ENCODE results near the gene IMP3. TPM values are rescaled to one million over a fixed set of nuclear protein-coding genes. Genes with fewer than 3 reads are reported as not detected.
A peak's percentile ranks its signal among the peaks of the same experiment; 100 is the strongest.
"Not testable (repeated sequence)": the region's sequence is repeated elsewhere in the genome, so short reads cannot be mapped to it uniquely, and the experiment has no call there.

IMP3 gene
- total RNA-seq, 3 donors from 2014 or later = 47.6 to 54.8 (median 50.4) TPM

DNA sequence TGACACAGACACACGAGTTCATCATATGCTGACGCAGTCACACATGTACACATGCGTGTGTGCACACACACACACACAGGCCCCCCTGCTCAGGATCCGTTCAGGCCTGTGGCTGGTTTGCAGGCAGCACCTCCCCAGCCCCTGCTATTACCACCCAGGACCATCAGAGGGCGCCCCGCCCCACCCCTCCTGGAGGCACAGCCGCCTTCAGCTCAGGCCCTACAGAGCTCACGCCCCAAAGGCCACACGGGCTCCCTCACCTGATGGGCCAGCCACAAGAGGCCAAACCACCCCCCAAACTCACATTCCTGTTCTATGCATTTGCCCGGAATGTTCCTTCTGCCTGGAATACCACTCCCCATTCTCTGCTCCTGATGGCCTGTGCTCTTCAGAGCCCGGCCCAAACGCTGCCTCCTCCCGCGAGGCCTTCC is 46.2 kb upstream of the IMP3 start:
- H3K9me3 ChIP-seq; H3K4me3 ChIP-seq; H3K36me3 ChIP-seq (ENCODE audit: low read depth); intact Hi-C loops (cut with DNase I, micrococcal nuclease); H3K4me1 ChIP-seq (ENCODE audit: low read depth): not testable (repeated sequence)
- ATAC-seq = peak; percentile 89
- TF ChIP-seq, protein P1, sequence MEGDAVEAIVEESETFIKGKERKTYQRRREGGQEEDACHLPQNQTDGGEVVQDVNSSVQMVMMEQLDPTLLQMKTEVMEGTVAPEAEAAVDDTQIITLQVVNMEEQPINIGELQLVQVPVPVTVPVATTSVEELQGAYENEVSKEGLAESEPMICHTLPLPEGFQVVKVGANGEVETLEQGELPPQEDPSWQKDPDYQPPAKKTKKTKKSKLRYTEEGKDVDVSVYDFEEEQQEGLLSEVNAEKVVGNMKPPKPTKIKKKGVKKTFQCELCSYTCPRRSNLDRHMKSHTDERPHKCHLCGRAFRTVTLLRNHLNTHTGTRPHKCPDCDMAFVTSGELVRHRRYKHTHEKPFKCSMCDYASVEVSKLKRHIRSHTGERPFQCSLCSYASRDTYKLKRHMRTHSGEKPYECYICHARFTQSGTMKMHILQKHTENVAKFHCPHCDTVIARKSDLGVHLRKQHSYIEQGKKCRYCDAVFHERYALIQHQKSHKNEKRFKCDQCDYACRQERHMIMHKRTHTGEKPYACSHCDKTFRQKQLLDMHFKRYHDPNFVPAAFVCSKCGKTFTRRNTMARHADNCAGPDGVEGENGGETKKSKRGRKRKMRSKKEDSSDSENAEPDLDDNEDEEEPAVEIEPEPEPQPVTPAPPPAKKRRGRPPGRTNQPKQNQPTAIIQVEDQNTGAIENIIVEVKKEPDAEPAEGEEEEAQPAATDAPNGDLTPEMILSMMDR (IDR thresholded peaks at IDR 0.05) = peak; percentile 81
- DNase-seq = peak; percentile 82 to 90 (median 90)

- intact Hi-C loops (cut with DNase I, micrococcal nuclease) = no loop called here
- no peaks in the 10 kb centered on the region for H3K36me3 ChIP-seq (ENCODE audit: low read depth)
- no peaks in the 10 kb centered on the region for H3K9me3 ChIP-seq
- no peak overlapping the region for H3K4me3 ChIP-seq
- H3K4me1 ChIP-seq (ENCODE audit: low read depth) = peaks cover 8% of the 10 kb centered on the region
- DNase-seq (no peak), ATAC-seq (no peak)
- TF ChIP-seq, protein P1 (IDR thresholded peaks at IDR 0.05) = no peak
Observed at GRCh38 chr15:75685195-75685594, 45.2 kb upstream of the IMP3 start.

DNA sequence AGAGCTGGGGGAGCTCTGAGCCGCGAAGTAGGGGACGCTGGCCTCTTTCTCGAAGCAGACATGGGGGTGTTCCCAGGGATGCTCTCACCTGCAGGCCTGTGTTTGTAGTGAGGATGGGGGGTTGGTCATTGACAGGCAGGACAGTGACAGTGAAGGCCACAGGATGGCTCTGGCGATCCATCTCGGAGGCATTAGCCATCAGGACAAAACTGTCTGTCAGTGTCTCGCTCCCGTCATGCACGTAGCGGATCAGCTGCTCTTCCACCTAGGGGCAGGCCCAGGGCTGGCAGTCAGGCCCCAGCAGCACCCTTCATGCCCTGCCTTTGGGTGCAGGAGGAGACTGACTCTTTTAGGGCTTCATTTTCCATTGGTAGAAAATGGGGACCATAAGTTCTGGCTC is 44.6 kb upstream of the IMP3 start:
- ATAC-seq = no peak
- Histone ChIP-seq H3K36me3 (ENCODE audit: low read depth) (no peaks in the 10 kb centered on the region), H3K4me1 (ENCODE audit: low read depth) (peaks cover 8% of the 10 kb centered on the region), H3K4me3 (no peak overlapping the region), H3K9me3 (no peaks in the 10 kb centered on the region)
- DNase-seq = no peak
- TF ChIP-seq, protein P1 (IDR thresholded peaks at IDR 0.05) = no peak
- intact Hi-C loops (cut with DNase I, micrococcal nuclease) = loop anchor here in 1 of 2 donors (5.0 kb wide), 1 partner anchor 118 kb away; no protein-coding TSS in a partner anchor

GRCh38 chr15:75683646-75684312 is 43.8 kb upstream of the IMP3 start:
- H3K4me1 ChIP-seq (ENCODE audit: low read depth); H3K4me3 ChIP-seq; H3K9me3 ChIP-seq; H3K36me3 ChIP-seq (ENCODE audit: low read depth): not testable (repeated sequence)
- ATAC-seq (peak; percentile 75), DNase-seq (peak in 2 of 3 donors; percentile 76 to 78)
- TF ChIP-seq, protein P1 (IDR thresholded peaks at IDR 0.05) = peak; percentile 59
- intact Hi-C loops (cut with DNase I, micrococcal nuclease) = loop anchor here in 1 of 2 donors (5.0 kb wide), 1 partner anchor 119 kb away; no protein-coding TSS in a partner anchor

DNA sequence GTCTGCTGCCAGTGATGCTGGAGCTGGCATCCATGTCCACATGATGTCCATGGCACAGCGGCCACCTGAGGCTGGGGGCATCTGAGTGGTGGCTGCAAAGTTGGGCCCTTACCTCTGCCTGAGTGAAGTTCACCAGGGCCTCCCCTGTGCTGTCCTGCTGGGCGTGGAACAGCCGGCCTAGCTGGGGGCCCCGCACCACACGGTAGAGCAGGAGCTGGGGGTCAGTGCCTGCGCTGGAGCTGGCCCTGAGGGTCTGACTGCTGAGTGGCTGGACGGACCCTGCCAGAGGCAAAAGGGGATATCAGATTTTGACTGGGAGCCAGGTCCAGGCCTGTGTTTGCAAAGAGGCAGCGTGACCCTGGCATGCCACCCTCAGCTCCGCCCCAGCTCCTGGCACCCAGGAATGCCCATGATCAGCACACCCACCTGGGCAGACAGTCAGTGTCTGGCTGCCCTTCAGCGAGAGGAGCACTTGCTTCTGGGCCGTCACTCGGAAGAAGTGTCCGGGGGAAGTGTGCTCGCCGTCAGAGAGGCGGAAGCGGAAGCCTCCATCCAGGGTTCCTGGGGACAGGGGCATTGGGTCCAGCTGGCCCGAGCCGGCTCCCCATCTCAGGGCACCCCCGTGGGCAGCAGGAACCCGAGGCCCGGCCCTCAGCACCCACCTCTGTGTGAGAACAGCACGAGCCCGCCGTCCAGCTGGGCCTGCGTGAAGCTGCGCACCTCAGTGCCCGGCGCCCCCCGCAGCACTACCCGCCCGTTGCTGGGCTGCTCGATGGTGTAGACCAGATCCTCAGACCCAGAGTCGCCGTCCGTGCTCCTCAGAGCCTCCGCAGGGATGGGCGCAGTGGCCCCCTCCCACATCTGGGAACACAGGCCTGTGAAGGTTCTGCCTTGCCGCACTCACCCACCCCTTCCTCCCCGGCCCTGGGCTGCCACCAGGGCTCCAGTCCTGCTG is 42.4 kb upstream of the IMP3 start:
- ATAC-seq = no peak
- Histone ChIP-seq H3K9me3 (no peaks in the 10 kb centered on the region), H3K36me3 (ENCODE audit: low read depth) (no peaks in the 10 kb centered on the region), H3K4me3 (no peak overlapping the region), H3K4me1 (ENCODE audit: low read depth) (peaks cover 8% of the 10 kb centered on the region)
- intact Hi-C loops (cut with DNase I, micrococcal nuclease) = loop anchor here in 1 of 2 donors (5.0 kb wide), 1 partner anchor 120 kb away; no protein-coding TSS in a partner anchor
- TF ChIP-seq, protein P1 (IDR thresholded peaks at IDR 0.05) = no peak
- no peak for DNase-seq

Data from mucosa of descending colon (tissue), 3 donors.